ENCODE measurements around the gene EPHB2.

The EPHB2 gene

GRCh38 chr1:22953057-22953739, 242.6 kb downstream of the EPHB2 start:
- DNase-seq (ENCODE audit: low read depth), result no peak

GRCh38 chr1:22953740-22954141, 243.1 kb downstream of the EPHB2 start:
- no peak for DNase-seq (ENCODE audit: low read depth)

GRCh38 chr1:22955146-22955545, 244.5 kb downstream of the EPHB2 start:
- DNase-seq (ENCODE audit: low read depth), result no peak

GRCh38 chr1:22957066-22957465, 246.4 kb downstream of the EPHB2 start:
- DNase-seq (ENCODE audit: low read depth), result no peak

GRCh38 chr1:22958556-22958955, 247.9 kb downstream of the EPHB2 start:
- no peak for DNase-seq (ENCODE audit: low read depth)

GRCh38 chr1:22959545-22960360, 249.1 kb downstream of the EPHB2 start:
- DNase-seq (ENCODE audit: low read depth), result no peak

- DNase-seq (ENCODE audit: low read depth), result no peak
Measured at GRCh38 chr1:22962558-22962957, 251.9 kb downstream of the EPHB2 start.

GRCh38 chr1:22963044-22963677, 252.5 kb downstream of the EPHB2 start:
- no peak for DNase-seq (ENCODE audit: low read depth)

GRCh38 chr1:22966309-22966708, 255.7 kb downstream of the EPHB2 start:
- DNase-seq (ENCODE audit: low read depth), result no peak

- no peak for DNase-seq (ENCODE audit: low read depth)
Measured at GRCh38 chr1:22967833-22968232, 257.2 kb downstream of the EPHB2 start.

- DNase-seq (ENCODE audit: low read depth), result no peak
Measured at GRCh38 chr1:22969304-22969709, 258.7 kb downstream of the EPHB2 start.

GRCh38 chr1:22970096-22970495, 259.5 kb downstream of the EPHB2 start:
- DNase-seq (ENCODE audit: low read depth), result no peak

Data from activated T-helper 1 cell treated with Interleukin-2 at 50 U/mL for 16 hours (primary cell).